NOMO-1 (cell line): ENCODE results near the gene BCOR.

Experiments
- DNase-seq, 2 experiments: peaks; one replicate each; lab custom pipeline; 2025; ENCODE audit not compliant: unreplicated experiment in 2 of 2; lab: John Stamatoyannopoulos, UW

BCOR gene

DNA sequence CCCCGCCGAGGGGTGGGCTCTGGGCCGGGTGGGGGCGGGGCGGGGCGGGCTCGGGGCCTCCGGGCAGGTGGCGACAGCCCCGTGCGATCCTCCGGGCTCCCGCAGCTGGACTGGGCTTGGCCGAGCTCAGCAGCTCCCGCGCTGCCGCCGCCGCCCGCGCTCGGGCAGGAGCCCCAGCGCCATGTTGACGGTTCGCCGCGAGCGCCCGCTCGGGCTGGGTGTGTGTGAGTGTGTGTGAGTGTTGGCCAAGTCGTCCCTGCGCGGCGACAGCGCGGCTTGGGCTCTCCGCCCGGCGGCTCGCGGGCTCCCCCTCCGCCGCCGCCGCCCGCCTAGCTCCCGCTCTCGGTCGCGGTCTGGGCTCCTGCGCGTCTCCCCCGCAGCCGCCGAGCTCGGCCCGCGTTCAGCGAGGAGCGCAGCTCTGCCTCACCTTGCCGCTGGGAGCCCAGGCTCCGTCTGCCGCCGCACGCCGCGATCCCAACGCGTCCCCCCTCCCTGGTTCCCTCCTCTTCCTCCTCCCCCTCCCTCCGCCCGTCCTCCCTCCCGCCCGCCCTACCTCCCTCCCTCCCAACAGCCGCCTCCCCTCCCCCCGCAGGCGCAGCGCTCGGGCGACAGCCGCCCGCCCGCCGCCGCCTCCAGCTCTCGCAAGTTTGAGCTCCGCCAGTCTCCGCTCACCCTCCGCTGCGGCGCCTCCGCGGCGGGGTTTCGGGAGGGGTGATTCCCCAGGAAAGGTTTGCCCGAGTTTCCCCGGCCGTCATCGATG lies at the start of gene BCOR:
BCOR (minus strand) TSS at position 455 of the 760 bp plus-strand sequence. CDS start 20,029 bp downstream, outside the sequence.
- peak; percentile 27 to 75 for DNase-seq

- no peak for DNase-seq
Measured at GRCh38 chrX:40147126-40147952, 49.6 kb upstream of the BCOR start.

DNA sequence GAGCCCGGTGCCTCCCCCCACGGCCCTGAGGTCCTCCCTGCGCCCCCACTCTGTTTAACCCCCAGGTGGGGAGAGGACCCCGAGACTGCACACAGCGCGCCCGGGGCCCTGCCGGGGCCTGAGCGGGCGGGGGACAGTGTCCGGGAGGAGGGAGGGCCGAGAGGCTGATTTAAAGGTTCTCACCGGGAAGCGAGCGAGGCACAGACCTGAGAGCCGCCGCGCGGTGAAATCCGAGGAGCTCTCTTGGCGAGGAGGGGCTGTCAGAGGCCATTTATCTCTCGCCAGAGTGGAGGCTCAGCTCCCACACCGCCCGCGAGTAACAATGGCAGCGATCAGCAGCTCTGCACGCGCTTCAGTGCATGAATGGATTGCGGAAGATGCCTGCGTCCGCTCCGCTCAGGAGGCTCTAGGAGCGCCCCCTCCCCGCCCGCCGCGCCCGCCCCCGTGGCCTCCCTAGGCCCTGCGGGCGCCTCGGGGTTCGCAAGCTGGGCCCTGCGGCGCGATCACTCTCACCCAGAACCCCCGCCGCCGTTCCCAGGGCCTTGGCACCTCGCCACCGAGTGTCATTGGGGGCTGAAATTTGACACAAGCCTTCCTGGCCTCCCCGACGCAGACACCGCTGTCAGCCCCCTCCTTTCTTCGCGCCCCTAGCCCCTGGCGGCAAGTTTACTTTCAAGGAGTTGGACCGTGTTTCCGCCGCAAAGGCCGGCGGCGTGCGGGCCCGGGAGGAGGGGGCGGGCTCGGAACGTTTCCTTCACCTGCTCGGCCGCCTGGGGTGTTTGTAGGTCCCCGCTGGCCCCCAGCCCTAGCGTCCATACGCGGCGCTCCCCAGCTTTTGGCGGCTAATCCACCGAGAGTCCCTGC lies 48.7 kb upstream of the BCOR start:
- DNase-seq, result no peak

DNA sequence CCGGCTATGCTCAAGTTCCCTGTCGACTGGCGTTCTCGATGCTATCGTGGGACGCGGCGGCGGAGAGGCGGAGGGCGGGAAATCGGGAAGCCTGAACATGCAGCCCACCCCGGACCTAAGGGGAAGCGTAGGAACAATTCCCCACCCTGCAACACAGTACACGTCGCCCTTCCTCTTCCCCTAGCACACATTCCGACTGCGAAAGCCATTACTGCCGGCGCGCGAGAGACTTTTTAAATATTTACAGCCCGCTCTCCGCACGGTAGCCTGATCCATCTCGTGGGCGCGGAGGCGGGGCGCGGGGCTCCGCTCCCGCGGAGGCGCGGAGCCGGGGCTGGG lies 48.1 kb upstream of the BCOR start:
- no peak for DNase-seq

DNA sequence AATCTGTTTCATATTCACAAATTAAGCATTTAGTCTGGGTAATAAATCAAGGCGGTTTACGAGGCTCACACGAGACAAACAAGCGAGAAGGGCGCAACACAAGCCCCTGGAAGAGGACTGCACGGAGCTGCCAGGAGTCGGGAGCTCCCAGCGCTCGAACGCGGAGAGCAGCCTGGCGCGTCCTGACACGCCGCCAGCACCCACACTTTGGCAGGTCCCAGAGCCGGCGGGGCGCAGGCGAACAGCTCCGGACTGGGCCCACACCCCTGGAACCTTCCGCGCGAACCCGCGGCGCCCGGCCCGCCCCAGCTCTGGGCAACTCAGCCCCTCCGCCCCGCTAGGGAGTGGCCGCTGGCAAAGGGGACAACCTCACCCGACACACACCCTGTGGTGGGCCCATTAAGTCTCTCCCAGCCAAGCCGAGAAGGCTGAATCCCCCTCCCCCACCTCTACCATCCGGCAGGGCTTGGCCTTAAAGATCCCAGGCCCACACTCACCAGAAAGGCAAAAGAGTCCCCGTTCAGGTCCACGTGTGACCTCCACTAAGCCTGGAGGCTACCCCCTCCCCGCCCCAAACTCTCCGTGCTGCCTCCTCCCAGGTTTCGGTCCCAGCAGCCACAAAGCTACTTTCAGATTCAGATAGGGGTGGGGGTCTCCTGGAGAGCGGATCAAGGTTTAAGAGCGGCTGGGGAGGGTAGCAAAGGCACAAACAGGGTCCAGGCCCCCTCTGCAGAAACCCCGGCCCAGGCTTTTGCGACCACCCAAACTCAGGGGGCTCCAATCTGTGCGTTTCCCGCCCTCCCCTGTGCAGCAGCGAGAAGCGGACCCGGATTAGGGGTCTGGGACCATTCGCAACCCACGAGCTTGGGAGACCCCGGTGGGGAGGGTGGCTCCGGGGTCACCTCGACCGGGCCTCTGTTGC lies 47.5 kb upstream of the BCOR start:
- DNase-seq, result no peak

DNA sequence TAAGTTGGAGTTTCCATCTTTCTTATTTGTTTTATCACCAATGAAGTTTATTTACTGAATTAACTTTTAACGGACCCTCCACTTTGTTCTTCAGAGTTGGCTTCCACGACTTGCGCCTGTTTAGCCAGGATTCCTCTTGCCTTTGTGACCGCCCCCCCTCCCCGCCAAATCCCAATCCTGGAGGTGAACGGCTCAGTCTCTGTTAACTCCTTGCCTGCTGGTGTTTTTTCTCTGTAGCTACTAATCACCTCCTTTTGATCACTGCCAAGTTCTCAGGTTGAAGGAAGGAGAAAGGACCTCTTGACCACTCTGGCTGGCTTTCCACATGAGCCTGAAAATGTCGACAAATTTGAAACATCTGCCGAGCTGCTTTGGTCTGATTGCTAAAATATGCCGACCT lies 46.8 kb upstream of the BCOR start:
- DNase-seq, result no peak

- no peak for DNase-seq
Measured at GRCh38 chrX:40143987-40144386, 46.2 kb upstream of the BCOR start.

GRCh38 chrX:40143001-40143400 lies 45.2 kb upstream of the BCOR start:
- no peak for DNase-seq

- no peak for DNase-seq
Measured at GRCh38 chrX:40142417-40142816, 44.7 kb upstream of the BCOR start.

GRCh38 chrX:40140706-40141499 lies 43.1 kb upstream of the BCOR start:
- peak in 1 of 2 experiments; percentile 34 for DNase-seq

DNA sequence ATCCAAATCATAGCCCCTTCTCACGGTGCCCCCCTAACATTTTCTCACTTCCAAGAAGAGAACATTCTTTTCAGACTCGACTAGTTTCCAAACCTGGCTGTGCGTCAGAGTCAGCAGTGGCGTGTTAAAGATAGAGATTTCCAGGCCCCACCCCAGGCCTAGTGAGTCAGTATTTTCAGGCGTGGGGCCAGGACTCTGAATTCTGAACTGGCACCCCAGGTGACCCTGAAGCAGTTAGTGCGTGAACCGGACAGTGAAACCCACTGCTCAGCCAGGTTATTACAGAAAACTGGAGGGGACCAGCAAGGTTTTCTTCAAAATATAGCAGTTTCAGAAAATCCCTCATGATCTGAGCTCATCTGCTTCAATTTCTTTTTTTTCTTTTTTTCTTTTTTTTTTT lies 35.0 kb upstream of the BCOR start:
- no peak for DNase-seq

DNA sequence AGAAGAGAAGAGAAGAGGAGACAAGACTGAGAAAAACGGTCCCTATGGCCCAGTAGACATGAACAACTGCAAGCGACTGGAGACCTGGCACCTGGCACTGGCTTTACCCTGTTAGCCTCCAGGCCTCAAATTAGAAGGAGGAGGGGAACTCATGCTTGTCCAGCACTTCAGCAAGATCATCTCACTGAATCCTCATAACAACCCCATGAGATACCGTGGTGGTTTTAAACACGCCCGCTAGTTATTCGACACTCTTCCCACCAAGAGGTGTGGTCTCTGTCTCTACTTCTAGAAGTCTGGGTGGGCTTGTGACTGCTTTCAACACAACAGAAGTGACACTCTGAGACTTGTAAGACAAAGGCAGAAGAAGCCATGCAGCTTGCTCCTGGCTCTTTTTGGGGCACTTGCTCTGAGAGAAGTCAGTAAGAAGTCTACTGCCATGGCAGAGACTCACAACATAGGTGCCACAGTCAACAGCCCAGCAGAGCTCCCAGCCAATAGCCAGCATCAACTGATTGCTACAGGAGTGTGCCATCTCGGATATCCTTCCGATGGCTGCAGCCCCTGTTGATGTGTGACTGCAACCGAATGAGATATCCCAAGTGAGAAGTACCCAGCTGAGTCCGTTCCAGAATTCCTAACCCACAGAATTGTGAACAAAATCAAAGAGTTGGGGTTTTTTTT lies 34.0 kb upstream of the BCOR start:
- DNase-seq, result no peak

DNA sequence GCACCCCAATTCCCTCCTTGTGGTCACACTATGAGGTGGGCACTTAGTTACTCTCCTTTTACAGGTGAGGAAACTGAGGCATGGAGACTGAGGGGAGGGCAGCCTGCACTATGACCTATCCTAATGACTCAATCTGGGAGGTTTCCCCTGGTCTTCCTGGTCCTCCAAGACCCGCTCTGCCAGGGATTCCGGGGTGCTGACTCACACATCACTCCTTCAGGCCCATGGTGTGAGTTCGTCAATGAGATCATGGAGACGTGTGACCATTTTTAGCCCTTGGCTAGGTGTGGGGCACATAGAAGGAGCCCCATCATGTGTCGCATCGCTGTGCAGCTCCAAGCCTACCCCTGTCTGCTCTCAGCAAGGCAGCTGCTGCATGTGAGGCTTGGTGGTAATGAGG lies 32.4 kb upstream of the BCOR start:
- DNase-seq, result no peak

GRCh38 chrX:40127052-40127451 lies 29.3 kb upstream of the BCOR start:
- peak in 1 of 2 experiments; percentile 20 for DNase-seq

DNA sequence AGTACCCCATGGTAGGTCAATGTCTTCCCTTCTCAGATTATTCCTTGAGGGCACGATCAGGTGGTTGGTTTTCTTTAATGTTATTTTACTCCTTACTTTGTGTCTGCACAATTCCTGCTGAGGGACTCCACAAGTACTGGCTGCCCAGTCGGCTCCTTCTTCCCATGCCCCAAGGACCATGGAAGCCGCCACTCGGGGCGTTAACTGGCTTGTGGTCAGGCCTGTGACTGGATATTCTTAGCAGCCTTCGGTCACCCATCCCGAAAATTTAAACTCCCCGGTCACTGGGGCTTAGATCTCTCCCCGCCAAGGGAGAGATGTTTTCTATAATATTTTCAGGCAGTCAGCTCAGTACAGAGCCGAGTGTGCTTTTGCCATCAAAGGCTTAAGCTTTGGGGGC lies 24.7 kb upstream of the BCOR start:
- no peak for DNase-seq

GRCh38 chrX:40121618-40122017 lies 23.9 kb upstream of the BCOR start:
- DNase-seq, result no peak

DNA sequence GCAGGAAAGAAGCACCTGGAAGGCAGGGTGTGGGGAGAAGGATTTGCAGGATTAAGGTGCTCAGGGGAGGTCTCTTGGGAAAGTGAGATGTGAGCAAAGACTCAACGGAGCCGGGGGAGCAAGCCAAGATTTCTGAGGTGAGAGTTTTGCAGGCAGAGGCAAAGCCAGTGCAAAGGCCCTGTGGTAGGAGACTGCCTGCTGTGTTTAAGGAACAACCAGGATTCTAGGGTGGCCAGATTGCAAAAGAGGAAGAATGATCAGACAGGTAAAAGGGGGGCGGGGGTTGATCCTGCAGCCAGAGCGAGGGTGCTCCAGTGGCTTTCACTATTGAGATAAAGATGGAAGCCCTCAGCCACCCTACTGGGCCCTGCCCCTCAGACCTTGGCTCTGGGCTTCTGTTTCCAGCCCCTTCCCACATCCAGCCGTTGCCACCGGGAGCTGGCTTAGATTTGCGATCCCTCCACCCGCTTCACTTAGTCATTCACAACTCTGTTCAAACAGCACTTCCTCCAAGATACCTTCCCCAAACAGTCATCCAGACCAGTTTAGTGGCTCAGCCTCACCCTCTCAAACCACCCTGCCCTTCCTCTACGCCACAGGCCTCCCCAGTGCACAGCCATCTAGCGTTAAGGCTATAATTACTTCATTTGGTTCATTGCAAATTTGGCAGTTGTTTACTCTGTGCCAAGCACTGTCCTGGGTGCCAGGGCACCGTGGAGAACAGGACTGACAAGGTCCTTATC lies 23.3 kb upstream of the BCOR start:
- DNase-seq, result peak; percentile 47 to 62

DNA sequence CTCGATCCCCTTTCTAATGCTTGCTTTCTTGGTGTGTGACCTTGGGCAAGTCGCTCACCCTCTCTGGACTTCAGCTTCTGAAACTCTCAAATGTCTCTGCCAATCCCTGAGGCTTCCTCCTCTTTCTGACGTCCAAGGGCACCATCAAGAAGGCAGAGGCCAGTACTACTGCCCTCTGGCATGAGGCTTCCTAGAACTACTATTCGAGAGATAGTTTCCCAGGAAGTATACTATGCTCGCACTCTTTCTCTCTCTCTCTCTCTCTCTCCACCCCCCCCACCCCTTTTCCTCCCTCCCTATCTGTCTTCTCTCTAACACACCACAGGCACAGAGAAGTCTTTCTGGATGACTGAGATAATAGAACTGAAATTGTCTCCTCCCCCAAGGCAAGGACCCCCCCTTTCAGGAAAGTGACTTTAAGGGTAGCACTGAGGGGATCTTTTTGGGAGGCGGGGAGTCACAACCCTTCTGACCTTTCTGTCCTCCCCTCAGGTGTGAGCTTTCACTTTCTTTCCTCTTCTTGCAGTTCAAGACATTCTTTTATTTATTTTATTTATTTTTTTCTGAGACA lies 20.0 kb upstream of the BCOR start:
- DNase-seq, result no peak
